ENCODE results near the gene CHST11.

- TF ChIP-seq ARNT (IDR thresholded peaks at IDR 0.05): peak; percentile 77 to 96; a peak in 3 of 4 replicates
- peak; percentile 91 for TF ChIP-seq MTA3 (IDR thresholded peaks at IDR 0.05; ENCODE audit: borderline replicate concordance)
- no peak for TF ChIP-seq ZNF253 (CRISPR knock-in tag; conservative IDR thresholded peaks at IDR 0.05)
- TF ChIP-seq, protein P1, sequence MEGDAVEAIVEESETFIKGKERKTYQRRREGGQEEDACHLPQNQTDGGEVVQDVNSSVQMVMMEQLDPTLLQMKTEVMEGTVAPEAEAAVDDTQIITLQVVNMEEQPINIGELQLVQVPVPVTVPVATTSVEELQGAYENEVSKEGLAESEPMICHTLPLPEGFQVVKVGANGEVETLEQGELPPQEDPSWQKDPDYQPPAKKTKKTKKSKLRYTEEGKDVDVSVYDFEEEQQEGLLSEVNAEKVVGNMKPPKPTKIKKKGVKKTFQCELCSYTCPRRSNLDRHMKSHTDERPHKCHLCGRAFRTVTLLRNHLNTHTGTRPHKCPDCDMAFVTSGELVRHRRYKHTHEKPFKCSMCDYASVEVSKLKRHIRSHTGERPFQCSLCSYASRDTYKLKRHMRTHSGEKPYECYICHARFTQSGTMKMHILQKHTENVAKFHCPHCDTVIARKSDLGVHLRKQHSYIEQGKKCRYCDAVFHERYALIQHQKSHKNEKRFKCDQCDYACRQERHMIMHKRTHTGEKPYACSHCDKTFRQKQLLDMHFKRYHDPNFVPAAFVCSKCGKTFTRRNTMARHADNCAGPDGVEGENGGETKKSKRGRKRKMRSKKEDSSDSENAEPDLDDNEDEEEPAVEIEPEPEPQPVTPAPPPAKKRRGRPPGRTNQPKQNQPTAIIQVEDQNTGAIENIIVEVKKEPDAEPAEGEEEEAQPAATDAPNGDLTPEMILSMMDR (IDR thresholded peaks at IDR 0.05 in 2 of 3, conservative IDR thresholded peaks at IDR 0.05 in 1 of 3; ENCODE audit: insufficient read depth in 2 of 3, low read depth in 1 of 3, low read length in 3 of 3): no peak
- no peak for TF ChIP-seq FOXA1 (IDR thresholded peaks at IDR 0.05; ENCODE audit: borderline replicate concordance)
- TF ChIP-seq KHSRP (IDR thresholded peaks at IDR 0.05): peak; percentile 79; the same call in 1 of the 2 replicates
- TF ChIP-seq KDM1A (IDR thresholded peaks at IDR 0.05): peak; percentile 96
- no peak for TF ChIP-seq AFF4 (CRISPR knock-in tag; IDR thresholded peaks at IDR 0.05)
Observed at GRCh38 chr12:104467346-104467837, 10.6 kb downstream of the CHST11 start.
